ENCODE results near the gene SPA17.

Gene SPA17

DNA sequence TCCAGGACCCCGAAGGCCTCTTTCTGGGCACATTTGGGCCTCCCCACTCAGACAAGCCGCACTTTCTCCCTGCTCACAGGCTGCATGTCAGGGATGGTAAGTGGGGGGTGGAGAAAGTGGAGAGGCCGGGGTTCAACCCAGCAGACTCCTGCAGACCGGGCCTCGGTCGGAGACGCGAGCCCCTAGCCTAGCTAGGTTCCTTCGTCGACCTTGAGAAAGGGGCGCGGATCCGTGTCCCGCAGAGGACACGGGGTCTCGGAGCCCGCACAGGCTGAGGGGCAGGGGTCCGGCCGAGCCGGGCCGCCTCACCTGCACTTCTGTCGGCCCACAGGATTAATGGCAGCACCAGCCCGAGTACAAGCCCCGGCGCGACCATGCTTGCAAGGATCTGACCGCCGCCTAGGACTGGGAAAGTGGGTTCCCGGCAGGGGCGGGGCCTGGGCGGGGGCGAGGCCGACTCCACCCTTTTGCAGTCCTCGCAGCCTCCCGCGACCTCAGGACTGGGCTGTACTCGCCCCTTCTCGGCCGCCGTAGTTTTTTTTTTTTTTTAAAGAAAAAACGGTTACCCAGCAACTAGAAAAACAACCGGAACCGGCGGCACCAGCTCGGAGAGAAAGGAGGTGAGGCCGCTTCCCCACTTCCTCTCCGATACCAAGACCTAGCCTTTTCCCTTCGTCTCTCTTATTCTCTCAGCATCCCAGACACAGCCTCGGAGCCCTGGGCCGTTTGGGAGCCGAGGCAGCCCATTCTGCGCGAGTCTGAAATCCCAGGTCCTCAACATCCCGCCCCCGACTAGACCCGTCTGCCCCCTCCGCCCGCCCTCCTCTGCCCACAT, at the start of gene SPA17, which contains the start of gene SIAE:
SPA17 (plus strand) TSS at position 572 of the 835 bp plus-strand sequence. CDS start 1,361 bp downstream, outside the sequence.
SIAE (minus strand) TSS at position 407 of the 835 bp plus-strand sequence; CDS start at position 376, 31 bp downstream.
- Histone ChIP-seq H2AFZ (ENCODE audit: low read length) (peak within 1 kb of the TSS; percentile 83), H3K4me2 (ENCODE audit: low read depth, low read length, poor library complexity, severe bottlenecking) (peak within 1 kb of the TSS; percentile 65), H3K9ac (ENCODE audit: low read depth, low read length, poor library complexity, severe bottlenecking) (peak within 1 kb of the TSS; percentile 76), H3K9me3 (ENCODE audit: insufficient read depth, low read depth, low read length) (no peaks in the 10 kb centered on the region), H3K79me2 (ENCODE audit: insufficient read depth, low read length) (no peaks in the 10 kb centered on the region), H3F3A (ENCODE audit: low read depth) (no peaks in the 10 kb centered on the region), H4K20me1 (ENCODE audit: insufficient read depth, low read length, poor library complexity, severe bottlenecking) (no peaks in the 10 kb centered on the region), H3K9me2 (replicated peaks; ENCODE audit: low read depth, low read length) (no peaks in the 10 kb centered on the region), H3K4me1 (ENCODE audit: insufficient read depth, low read length, poor library complexity, severe bottlenecking) (peaks cover 33% of the 10 kb centered on the region), H3K27me3 (ENCODE audit: insufficient read depth, low read length, poor library complexity, severe bottlenecking) (no peaks in the 10 kb centered on the region), H3K4me3 (ENCODE audit: low read length, poor library complexity, severe bottlenecking) (peak within 1 kb of the TSS; percentile 79), H3K36me3 (ENCODE audit: insufficient read depth, low read length) (no peaks in the 10 kb centered on the region)
- TF ChIP-seq EZH2phosphoT487 (IDR thresholded peaks at IDR 0.05; ENCODE audit: borderline replicate concordance) (no peak), CTCF (conservative IDR thresholded peaks at IDR 0.05; ENCODE audit: low read length) (no peak)

DNA sequence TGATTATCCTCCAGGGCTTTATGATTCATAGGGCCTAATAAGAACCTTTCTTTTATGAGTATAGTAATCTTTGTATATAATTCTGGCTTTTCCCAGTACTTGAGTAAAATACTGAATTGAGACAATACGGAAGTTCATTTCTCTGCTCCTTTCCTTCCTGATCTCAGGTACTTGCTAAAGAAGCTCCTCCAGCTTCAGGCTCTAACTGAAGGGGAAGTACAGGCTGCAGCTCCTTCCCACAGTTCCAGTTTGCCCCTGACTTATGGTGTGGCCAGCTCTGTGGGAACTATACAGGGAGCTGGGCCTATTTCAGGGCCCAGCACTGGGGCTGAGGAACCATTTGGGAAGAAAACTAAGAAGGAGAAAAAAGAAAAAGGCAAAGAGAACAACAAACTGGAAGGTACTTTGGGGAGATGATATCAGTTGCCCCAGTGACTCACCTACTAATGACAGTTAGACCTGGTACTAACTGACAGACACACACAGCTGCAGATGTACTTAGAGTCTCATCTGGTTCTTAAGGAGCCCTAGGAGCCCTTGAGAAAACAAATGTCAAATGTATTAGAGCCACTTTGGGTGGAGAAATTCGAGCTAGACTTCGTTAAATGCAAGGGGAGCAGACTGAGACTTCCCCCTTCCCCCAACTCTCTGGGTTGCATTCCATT, 48.1 kb upstream of the SPA17 start:
- peaks cover 12% of the 10 kb centered on the region for H3K27me3 ChIP-seq (ENCODE audit: insufficient read depth, low read length, poor library complexity, severe bottlenecking)
- H3K36me3 ChIP-seq (ENCODE audit: insufficient read depth, low read length), result peaks cover 35% of the 10 kb centered on the region; the same call in 1 of the 2 replicates
- TF ChIP-seq EZH2phosphoT487 (IDR thresholded peaks at IDR 0.05; ENCODE audit: borderline replicate concordance), result no peak
- no peak for TF ChIP-seq CTCF (conservative IDR thresholded peaks at IDR 0.05; ENCODE audit: low read length)
- peak overlapping the region; percentile 92 for H3K9ac ChIP-seq (ENCODE audit: low read depth, low read length, poor library complexity, severe bottlenecking)
- no peak overlapping the region for H2AFZ ChIP-seq (ENCODE audit: low read length)
- H4K20me1 ChIP-seq (ENCODE audit: insufficient read depth, low read length, poor library complexity, severe bottlenecking), result peaks cover 17% of the 10 kb centered on the region
- H3K9me2 ChIP-seq (replicated peaks; ENCODE audit: low read depth, low read length), result no peaks in the 10 kb centered on the region
- H3K4me1 ChIP-seq (ENCODE audit: insufficient read depth, low read length, poor library complexity, severe bottlenecking), result peaks cover 43% of the 10 kb centered on the region
- no peaks in the 10 kb centered on the region for H3F3A ChIP-seq (ENCODE audit: low read depth)
- no peaks in the 10 kb centered on the region for H3K9me3 ChIP-seq (ENCODE audit: insufficient read depth, low read depth, low read length)
- peaks cover 51% of the 10 kb centered on the region for H3K79me2 ChIP-seq (ENCODE audit: insufficient read depth, low read length)
- peak overlapping the region; percentile 81 for H3K4me2 ChIP-seq (ENCODE audit: low read depth, low read length, poor library complexity, severe bottlenecking)
- peak overlapping the region; percentile 96 for H3K4me3 ChIP-seq (ENCODE audit: low read length, poor library complexity, severe bottlenecking)

DNA sequence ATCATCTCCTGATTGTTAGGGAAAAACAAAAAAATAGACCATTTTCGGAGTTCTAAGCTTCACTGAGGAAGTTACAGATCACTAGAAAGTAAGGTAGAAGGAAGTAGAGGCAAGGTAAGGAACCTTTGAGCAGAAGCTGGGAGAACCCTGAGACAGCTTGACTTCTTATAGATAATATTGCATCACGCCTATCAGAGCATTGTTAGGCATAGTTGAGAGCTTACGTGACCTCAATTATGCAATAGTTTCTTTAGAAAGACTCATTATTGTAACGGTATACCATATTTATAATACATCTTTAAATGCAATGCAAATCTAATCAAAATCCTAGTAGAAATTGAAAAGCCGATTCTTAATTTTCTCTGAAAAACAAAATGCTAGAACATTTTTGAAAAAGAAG, 46.2 kb upstream of the SPA17 start:
- H3K27me3 ChIP-seq (ENCODE audit: insufficient read depth, low read length, poor library complexity, severe bottlenecking), result no peaks in the 10 kb centered on the region

More for the DNA sequence above, 46.2 kb upstream of the SPA17 start:
- H3F3A ChIP-seq (ENCODE audit: low read depth), result no peaks in the 10 kb centered on the region
- H3K9me3 ChIP-seq (ENCODE audit: insufficient read depth, low read depth, low read length), result no peaks in the 10 kb centered on the region
- no peak overlapping the region for H3K4me3 ChIP-seq (ENCODE audit: low read length, poor library complexity, severe bottlenecking)
- no peak overlapping the region for H3K9ac ChIP-seq (ENCODE audit: low read depth, low read length, poor library complexity, severe bottlenecking)
- peaks cover 43% of the 10 kb centered on the region for H3K4me1 ChIP-seq (ENCODE audit: insufficient read depth, low read length, poor library complexity, severe bottlenecking)
- peaks cover 17% of the 10 kb centered on the region for H4K20me1 ChIP-seq (ENCODE audit: insufficient read depth, low read length, poor library complexity, severe bottlenecking)
- H3K79me2 ChIP-seq (ENCODE audit: insufficient read depth, low read length), result peaks cover 51% of the 10 kb centered on the region
- TF ChIP-seq CTCF (conservative IDR thresholded peaks at IDR 0.05; ENCODE audit: low read length) (no peak), EZH2phosphoT487 (IDR thresholded peaks at IDR 0.05; ENCODE audit: borderline replicate concordance) (no peak)
- no peaks in the 10 kb centered on the region for H3K9me2 ChIP-seq (replicated peaks; ENCODE audit: low read depth, low read length)
- H3K36me3 ChIP-seq (ENCODE audit: insufficient read depth, low read length), result peaks cover 54% of the 10 kb centered on the region
- no peak overlapping the region for H2AFZ ChIP-seq (ENCODE audit: low read length)
- peak overlapping the region; percentile 81 for H3K4me2 ChIP-seq (ENCODE audit: low read depth, low read length, poor library complexity, severe bottlenecking)

All from Loucy (cell line).